Measurements from ENCODE around the gene PDE6G. TPM values are rescaled to one million over a fixed set of nuclear protein-coding genes. Genes with fewer than 3 reads are reported as not detected.

The PDE6G gene
- total and polyA plus RNA-seq, 2 of the 13 experiments (the other 11 are each of a cell fraction or from before 2014, with no cell fraction given) = 1.4 to 6.7 TPM

DNA sequence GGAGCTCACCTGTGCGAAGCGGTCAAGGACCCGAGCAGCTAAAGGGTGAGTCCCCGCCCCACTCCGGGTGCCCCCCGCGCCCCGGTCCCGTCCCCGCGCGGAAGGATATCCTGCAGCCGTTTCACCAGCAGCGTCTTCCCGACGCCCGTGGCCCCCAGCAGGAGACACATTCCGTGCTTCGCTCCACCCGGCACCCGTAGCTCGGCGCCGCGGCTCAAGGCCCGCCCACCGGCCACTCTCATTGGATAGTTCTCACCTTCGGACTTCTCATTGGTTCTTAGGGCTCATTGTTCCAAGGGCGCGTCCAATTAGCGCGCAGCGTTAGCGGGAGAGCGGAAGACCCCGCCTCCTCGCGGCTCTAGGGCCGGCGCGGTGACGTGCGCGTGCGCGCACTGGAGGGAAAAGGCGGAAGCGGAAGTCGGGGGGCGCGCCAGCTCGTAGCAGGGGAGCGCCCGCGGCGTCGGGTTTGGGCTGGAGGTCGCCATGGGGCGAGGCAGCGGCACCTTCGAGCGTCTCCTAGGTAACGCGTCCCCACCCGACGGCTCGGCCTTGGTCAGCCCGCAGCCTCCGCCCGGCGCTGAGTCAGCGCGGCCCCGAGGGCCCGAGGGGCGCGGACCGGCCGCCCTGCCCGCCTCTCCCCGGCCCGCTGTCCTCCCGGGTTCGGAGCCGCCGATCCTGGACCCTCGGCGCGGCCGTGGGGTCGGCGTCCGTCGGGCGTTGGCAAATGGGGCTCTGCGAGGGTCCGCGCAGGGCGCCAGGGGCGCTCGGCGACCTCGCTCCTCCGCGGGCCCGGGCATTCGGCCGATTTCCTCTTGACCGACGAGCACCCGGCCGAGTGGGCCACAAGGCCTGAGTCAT is 27.5 kb upstream of the PDE6G start, which contains the start of the genes ARL16 and HGS (continued):
- TF ChIP-seq HOXA3 (CRISPR knock-in tag; IDR thresholded peaks at IDR 0.05) (peak; percentile 79), ZFYVE20 (CRISPR knock-in tag; IDR thresholded peaks at IDR 0.05; ENCODE audit: borderline replicate concordance, low read depth) (no peak), CHCHD3 (CRISPR knock-in tag; IDR thresholded peaks at IDR 0.05) (no peak), NR3C1 (CRISPR knock-in tag; IDR thresholded peaks at IDR 0.05) (no peak), HINFP (CRISPR knock-in tag; IDR thresholded peaks at IDR 0.05; ENCODE audit: low read depth) (no peak; the same call in none of the 2 replicates), KLF13 (CRISPR knock-in tag; IDR thresholded peaks at IDR 0.05) (no peak), HOXA5 (CRISPR knock-in tag; IDR thresholded peaks at IDR 0.05) (peak; percentile 73; the same call in 1 of the 2 replicates), AFF4 (CRISPR knock-in tag; IDR thresholded peaks at IDR 0.05) (no peak), ZNF775 (CRISPR knock-in tag; IDR thresholded peaks at IDR 0.05; ENCODE audit: borderline replicate concordance) (no peak), DDIT3 (CRISPR knock-in tag; IDR thresholded peaks at IDR 0.05) (no peak), ZNF496 (CRISPR knock-in tag; IDR thresholded peaks at IDR 0.05; ENCODE audit: insufficient replicate concordance) (no peak), KDM5A (IDR thresholded peaks at IDR 0.05; ENCODE audit: borderline replicate concordance, low read length) (peak; percentile 92), HOXA7 (CRISPR knock-in tag; IDR thresholded peaks at IDR 0.05) (no peak), ETV5 (CRISPR knock-in tag; IDR thresholded peaks at IDR 0.05; ENCODE audit: borderline replicate concordance) (peak; percentile 61), PITX1 (CRISPR knock-in tag; IDR thresholded peaks at IDR 0.05) (0 out of 2 replicates have a peak, but pooled peaks have one; percentile 11), ZNF776 (CRISPR knock-in tag; IDR thresholded peaks at IDR 0.05) (no peak), ATAD3A (CRISPR knock-in tag; IDR thresholded peaks at IDR 0.05) (no peak), HMG20A (CRISPR knock-in tag; IDR thresholded peaks at IDR 0.05; ENCODE audit: borderline replicate concordance) (no peak), HCFC1 (IDR thresholded peaks at IDR 0.05; ENCODE audit: low read depth, low read length) (peak; percentile 58), IKZF1 (IDR thresholded peaks at IDR 0.05) (no peak)
- TF ChIP-seq, protein P1, sequence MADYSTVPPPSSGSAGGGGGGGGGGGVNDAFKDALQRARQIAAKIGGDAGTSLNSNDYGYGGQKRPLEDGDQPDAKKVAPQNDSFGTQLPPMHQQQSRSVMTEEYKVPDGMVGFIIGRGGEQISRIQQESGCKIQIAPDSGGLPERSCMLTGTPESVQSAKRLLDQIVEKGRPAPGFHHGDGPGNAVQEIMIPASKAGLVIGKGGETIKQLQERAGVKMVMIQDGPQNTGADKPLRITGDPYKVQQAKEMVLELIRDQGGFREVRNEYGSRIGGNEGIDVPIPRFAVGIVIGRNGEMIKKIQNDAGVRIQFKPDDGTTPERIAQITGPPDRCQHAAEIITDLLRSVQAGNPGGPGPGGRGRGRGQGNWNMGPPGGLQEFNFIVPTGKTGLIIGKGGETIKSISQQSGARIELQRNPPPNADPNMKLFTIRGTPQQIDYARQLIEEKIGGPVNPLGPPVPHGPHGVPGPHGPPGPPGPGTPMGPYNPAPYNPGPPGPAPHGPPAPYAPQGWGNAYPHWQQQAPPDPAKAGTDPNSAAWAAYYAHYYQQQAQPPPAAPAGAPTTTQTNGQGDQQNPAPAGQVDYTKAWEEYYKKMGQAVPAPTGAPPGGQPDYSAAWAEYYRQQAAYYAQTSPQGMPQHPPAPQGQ (CRISPR knock-in tag; IDR thresholded peaks at IDR 0.05; ENCODE audit: borderline replicate concordance) = no peak
